Peyer's patch (tissue), 4 donors: ENCODE results near the gene TMED7.
A peak's percentile ranks its signal among the peaks of the same experiment; 100 is the strongest.

Experiments
- CTCF ChIP-seq, 6 experiments: fragments of 450-650 bp in 4 of 6; fragments of 200-600 bp in 2 of 6; sonication (generic) in 1 of 6; IDR thresholded peaks; one replicate each; pipeline ENCODE4 v1.5.1; 2017 to 2019; ENCODE audit warnings: antibody characterized with exemption in 6 of 6, mild to moderate bottlenecking in 3 of 6, moderate library complexity in 1 of 6
- POLR2A ChIP-seq, 2 donors: fragments of 450-650 bp; IDR thresholded peaks; one replicate each; pipeline ENCODE4 v1.5.1; 2017; ENCODE audit warnings: antibody characterized with exemption in 2 of 2, mild to moderate bottlenecking in 2 of 2, moderate library complexity in 2 of 2

DNA sequence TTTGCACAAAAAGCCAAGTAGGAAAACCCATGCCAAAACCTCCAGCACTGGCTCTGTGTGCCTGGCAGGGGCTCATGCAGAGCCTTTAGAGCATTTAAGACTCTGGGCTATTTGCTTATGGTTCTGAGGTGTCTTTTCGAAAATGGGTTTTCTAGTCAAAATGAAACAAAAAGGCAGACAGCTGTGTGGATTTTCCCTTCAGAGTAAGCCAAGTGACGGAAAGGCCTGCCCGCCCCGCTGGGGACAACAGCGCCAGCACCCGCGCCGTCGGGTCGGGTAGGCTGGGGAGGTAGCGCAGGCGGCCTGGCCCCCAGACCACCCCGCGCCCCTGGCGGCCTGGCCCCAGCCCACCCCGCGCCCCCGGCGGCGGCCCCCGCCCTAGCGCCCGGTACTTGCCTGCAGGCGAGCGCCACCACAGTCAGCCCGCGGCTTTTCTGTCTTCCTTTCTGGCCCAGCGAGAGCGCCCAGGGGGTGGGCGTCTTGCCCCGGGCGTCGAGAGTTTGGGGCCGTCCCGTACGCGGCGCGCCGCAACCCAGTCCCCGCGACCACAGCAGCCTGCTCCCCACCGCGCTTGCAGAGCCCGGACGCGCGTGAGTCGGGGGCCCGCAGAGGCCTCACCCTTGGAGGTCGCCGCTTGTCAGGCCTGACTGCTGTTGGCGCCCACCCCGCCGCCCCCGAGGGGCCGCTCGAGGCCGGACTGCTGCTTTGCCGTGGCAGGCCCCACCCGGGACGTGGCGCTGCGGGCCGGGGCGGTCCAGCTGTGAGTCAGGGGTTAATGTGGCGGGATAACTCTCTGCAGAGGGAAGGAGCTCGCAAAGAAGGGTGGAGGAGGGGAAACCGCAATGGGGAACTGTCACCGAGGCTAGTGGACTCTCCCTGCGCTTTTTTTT, 23.9 kb downstream of the TMED7 start, which contains the start of gene TICAM2:
- TF ChIP-seq CTCF (IDR thresholded peaks at IDR 0.05) (peak in 4 of 6 experiments; percentile 6 to 29 (median 13)), POLR2A (IDR thresholded peaks at IDR 0.05) (peak in 1 of 2 donors; percentile 30)
